C4-2B (cell line): Measurements from ENCODE around the gene EARS2.

Source experiments
- ZFX ChIP-seq: fragments of 450-650 bp; IDR thresholded peaks from 2 replicates; pipeline ENCODE4 v1.6.1; 2017
- TF ChIP-seq, protein P1 (sequence below): fragments of 450-650 bp; conservative IDR thresholded peaks from 2 replicates; pipeline ENCODE4 v1.5.1; 2017; ENCODE audit warnings: mild to moderate bottlenecking

GRCh38 chr16:23524886-23525285 is 32.3 kb downstream of the EARS2 start:
- TF ChIP-seq, protein P1, sequence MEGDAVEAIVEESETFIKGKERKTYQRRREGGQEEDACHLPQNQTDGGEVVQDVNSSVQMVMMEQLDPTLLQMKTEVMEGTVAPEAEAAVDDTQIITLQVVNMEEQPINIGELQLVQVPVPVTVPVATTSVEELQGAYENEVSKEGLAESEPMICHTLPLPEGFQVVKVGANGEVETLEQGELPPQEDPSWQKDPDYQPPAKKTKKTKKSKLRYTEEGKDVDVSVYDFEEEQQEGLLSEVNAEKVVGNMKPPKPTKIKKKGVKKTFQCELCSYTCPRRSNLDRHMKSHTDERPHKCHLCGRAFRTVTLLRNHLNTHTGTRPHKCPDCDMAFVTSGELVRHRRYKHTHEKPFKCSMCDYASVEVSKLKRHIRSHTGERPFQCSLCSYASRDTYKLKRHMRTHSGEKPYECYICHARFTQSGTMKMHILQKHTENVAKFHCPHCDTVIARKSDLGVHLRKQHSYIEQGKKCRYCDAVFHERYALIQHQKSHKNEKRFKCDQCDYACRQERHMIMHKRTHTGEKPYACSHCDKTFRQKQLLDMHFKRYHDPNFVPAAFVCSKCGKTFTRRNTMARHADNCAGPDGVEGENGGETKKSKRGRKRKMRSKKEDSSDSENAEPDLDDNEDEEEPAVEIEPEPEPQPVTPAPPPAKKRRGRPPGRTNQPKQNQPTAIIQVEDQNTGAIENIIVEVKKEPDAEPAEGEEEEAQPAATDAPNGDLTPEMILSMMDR, result no peak
- TF ChIP-seq ZFX, result no peak
